HepG2 (cell line): ENCODE results near the gene SLIT1. TPM values are rescaled to one million over a fixed set of nuclear protein-coding genes. Genes with fewer than 3 reads are reported as not detected.
A peak's percentile ranks its signal among the peaks of the same experiment; 100 is the strongest.

Experiments used
- ATAC-seq: fragments of 200-7000 bp; cut with Tn5 transposase; 3 replicates; pipeline ENCODE4 v1.9.1; 2020; ENCODE audit warnings: mild to moderate bottlenecking, moderate library complexity
- BruUV-seq: library from RNA; stranded (reverse); fragments of 400-500 nt; replicated peaks from 2 replicates; lab custom pipeline; 2021; lab: Mats Ljungman, UMichigan
- CTCF ChIA-PET: fragments of 300-600 bp; formaldehyde crosslinking; extraction: SDS; loops from one replicate; lab custom pipeline; 2021; ENCODE audit warnings: low total read pairs, inconsistent platforms, low intra/inter-chr PET ratio; lab: Yijun Ruan, JAX
- POLR2A ChIA-PET: fragments of 350-600 bp; sonication (Branson Sonifier 250); formaldehyde crosslinking; loops from one replicate; lab custom pipeline; 2020; ENCODE audit warnings: antibody characterized with exemption, inconsistent platforms; lab: Yijun Ruan, JAX
- DNase-seq: peaks from one replicate; pipeline ENCODE4 v3.0.0-alpha.2; 2015; ENCODE audit warnings: low spot score
- FAIRE-seq: peaks from 3 replicates; lab custom pipeline; 2011; peaks lifted over from hg19 to GRCh38; lab: Jason Lieb, UNC
- H2AFZ ChIP-seq: one replicate; pipeline ENCODE4 v1.6.1; 2011; ENCODE audit warnings: low read length, inconsistent platforms
- H3K27ac ChIP-seq: fragments of 300-600 bp; 3 replicates; pipeline ENCODE4 v1.8.0; 2011; ENCODE audit warnings: mixed run types, mild to moderate bottlenecking, mixed read lengths, low read length, inconsistent platforms; ENCODE audit not compliant: insufficient read depth; ENCODE audit errors: extremely low read length
- H3K27me3 ChIP-seq, 2 experiments: fragments of 200-600 bp in 1 of 2; 2 replicates in 1 of 2; 3 replicates in 1 of 2; pipeline versions ENCODE4 v1.6.0 to v1.8.0; 2011; ENCODE audit warnings: low read length in 2 of 2, mild to moderate bottlenecking in 2 of 2, moderate library complexity in 2 of 2, inconsistent platforms in 1 of 2; ENCODE audit not compliant: insufficient read depth in 2 of 2, control insufficient read depth in 1 of 2
- H3K36me3 ChIP-seq, 2 experiments: fragments of 200-600 bp in 1 of 2; replicated peaks in 1 of 2; 2 replicates in 1 of 2; 3 replicates in 1 of 2; pipeline versions ENCODE4 v1.5.1 to v1.8.0; 2011; ENCODE audit warnings: low read length in 2 of 2, inconsistent platforms in 1 of 2; ENCODE audit not compliant: insufficient read depth in 2 of 2, control insufficient read depth in 1 of 2
- H3K4me1 ChIP-seq: 2 replicates; pipeline ENCODE4 v1.5.1; 2012; ENCODE audit warnings: low read length, inconsistent platforms; ENCODE audit not compliant: insufficient read depth
- H3K4me2 ChIP-seq: 2 replicates; pipeline ENCODE4 v1.6.0; 2011; ENCODE audit warnings: low read depth, low read length, inconsistent platforms
- H3K4me3 ChIP-seq, 3 experiments: fragments of 200-600 bp in 1 of 3; sonication (generic), shearing (Covaris generic) in 1 of 3; replicated peaks in 1 of 3; 2 replicates each; pipeline ENCODE4 v1.5.1; 2011 to 2016; ENCODE audit warnings: low read length in 3 of 3, inconsistent platforms in 2 of 3, low read depth in 2 of 3, mild to moderate bottlenecking in 2 of 3, control low read depth in 1 of 3, mixed read lengths in 1 of 3; ENCODE audit not compliant: insufficient read depth in 1 of 3
- H3K79me2 ChIP-seq: one replicate; pipeline ENCODE4 v1.6.1; 2011; ENCODE audit warnings: low read length, inconsistent platforms; ENCODE audit not compliant: insufficient read depth
- H3K9ac ChIP-seq: 2 replicates; pipeline ENCODE4 v1.6.0; 2011; ENCODE audit warnings: mild to moderate bottlenecking, low read depth, low read length, inconsistent platforms; ENCODE audit not compliant: insufficient read depth
- H3K9me3 ChIP-seq: 2 replicates; pipeline ENCODE4 v1.5.1; 2012; ENCODE audit warnings: mild to moderate bottlenecking, low read length
- H4K20me1 ChIP-seq: 2 replicates; pipeline ENCODE4 v1.6.0; 2011; ENCODE audit warnings: inconsistent platforms, mild to moderate bottlenecking, low read length, moderate library complexity; ENCODE audit not compliant: insufficient read depth
- ARNTL ChIP-seq: sonication (generic); formaldehyde crosslinking; IDR thresholded peaks from 2 replicates; pipeline ENCODE4 v1.4.0; 2020; ENCODE audit warnings: mild to moderate bottlenecking, missing genetic modification reagents
- CERS6 ChIP-seq: sonication (generic); formaldehyde crosslinking; IDR thresholded peaks from 2 replicates; pipeline ENCODE4 v1.5.0; 2020; ENCODE audit warnings: missing genetic modification reagents
- ISX ChIP-seq: sonication (generic); formaldehyde crosslinking; conservative IDR thresholded peaks from 2 replicates; pipeline ENCODE4 v1.5.0; 2020; ENCODE audit warnings: missing genetic modification reagents
- MAZ ChIP-seq, 2 experiments: sonication (generic) in 1 of 2; formaldehyde crosslinking in 1 of 2; IDR thresholded peaks; 2 replicates each; pipeline versions ENCODE4 v1.5.0 to v1.6.1; 2012 to 2020; ENCODE audit warnings: low read depth in 2 of 2, mild to moderate bottlenecking in 2 of 2, borderline replicate concordance in 1 of 2, improper control_type of control experiment in 1 of 2, low read length in 1 of 2, missing genetic modification reagents in 1 of 2, moderate library complexity in 1 of 2
- MLX ChIP-seq: IDR thresholded peaks from 2 replicates; pipeline ENCODE4 v1.6.1; 2016
- MNT ChIP-seq: fragments of 450-650 bp; IDR thresholded peaks from 2 replicates; pipeline ENCODE4 v1.6.1; 2016
- MXD4 ChIP-seq: IDR thresholded peaks from 2 replicates; pipeline ENCODE4 v1.6.1; 2016; ENCODE audit warnings: mild to moderate bottlenecking, missing biosample characterization, missing genetic modification reagents
- NFKB2 ChIP-seq: sonication (generic); formaldehyde crosslinking; IDR thresholded peaks from 2 replicates; pipeline ENCODE4 v1.4.0; 2020; ENCODE audit warnings: missing genetic modification reagents, borderline replicate concordance
- SNRNP70 ChIP-seq: fragments of 200-400 bp; formaldehyde crosslinking; IDR thresholded peaks from 2 replicates; pipeline ENCODE4 v1.6.1; 2017; ENCODE audit warnings: mild to moderate bottlenecking, low read depth, low read length, moderate library complexity
- SYNCRIP ChIP-seq: fragments of 200-400 bp; formaldehyde crosslinking; IDR thresholded peaks from 2 replicates; pipeline ENCODE4 v1.6.1; 2018; ENCODE audit warnings: mild to moderate bottlenecking, low read depth, low read length; ENCODE audit not compliant: insufficient read depth
- TFE3 ChIP-seq: IDR thresholded peaks from 2 replicates; pipeline ENCODE4 v1.6.1; 2016
- THAP7 ChIP-seq: sonication (generic); formaldehyde crosslinking; IDR thresholded peaks from 2 replicates; pipeline ENCODE4 v1.8.1; 2023; ENCODE audit warnings: mild to moderate bottlenecking, missing genetic modification reagents
- WGBS: methylation state at CpG from one replicate; pipeline ENCODE4 v1.1.6; 2017; ENCODE audit warnings: low lambda C conversion rate; 5-methylcytosine and 5-hydroxymethylcytosine counted together
- in situ Hi-C: cut with HindIII; loops from 2 replicates; pipeline ENCODE4 v1.10.0; 2017; ENCODE audit warnings: low pct_unique_long_range_greater_than_20kb; ENCODE audit not compliant: extremely low pct_ligation_motif_present
- intact Hi-C: fragments of 100-400 bp; cut with micrococcal nuclease; formaldehyde crosslinking; loops from one replicate; pipeline ENCODE4 v1.10.0; 2022; ENCODE audit not compliant: unreplicated experiment
- polyA plus RNA-seq, 8 experiments: library from polyadenylated mRNA; depleted of rRNA in 3 of 8; stranded (reverse) in 7 of 8; unstranded in 1 of 8; fragments of >200 nt; fragmentation: Illumina TruSeq in 4 of 8; extraction: Trizol in 4 of 8; gene quantifications; 2 replicates each; pipeline versions ENCODE4 v1.2.1 to v1.2.3, GENCODE V29; 2011 to 2016; ENCODE audit warnings: low read depth in 4 of 8, missing spikeins in 1 of 8, mixed read lengths in 1 of 8; ENCODE audit not compliant: insufficient read depth in 1 of 8
- total RNA-seq, 5 experiments: library from RNA; depleted of rRNA; stranded (reverse); fragments of >200 nt; fragmentation: Illumina TruSeq; extraction: Trizol; gene quantifications; 2 replicates each; pipeline ENCODE4 v1.2.3, GENCODE V29; 2016; ENCODE audit warnings: low read depth in 1 of 5

The SLIT1 gene
- total and polyA plus RNA-seq, 2 of the 13 experiments (the other 11 are each of a cell fraction or from before 2014, with no cell fraction given), result 0.09 to 0.33 TPM

GRCh38 chr10:97081621-97082235 is 104.0 kb downstream of the SLIT1 start:
- FAIRE-seq (peak; percentile 60), ATAC-seq (peak; percentile 84), DNase-seq (peak; percentile 30)
- H2AFZ ChIP-seq, result no peak overlapping the region
- ChIA-PET CTCF (interaction anchor here (1.4 to 1.8 kb wide), 4 partner anchors 9 to 128 kb away, joined by 8 to 19 read pairs (median 17); no protein-coding TSS in a partner anchor), POLR2A (no interaction called here)
- no peak overlapping the region for H3K9ac ChIP-seq
- WGBS, result 0% methylated on average over 4 of the region's 6 CpGs
- no peaks in the 10 kb centered on the region for H3K9me3 ChIP-seq
- BruUV-seq, result no TSS peak
- H3K4me1 ChIP-seq, result no peaks in the 10 kb centered on the region
- H3K27ac ChIP-seq, result no peak overlapping the region
- in situ Hi-C loops, result no loop called here
- no peaks in the 10 kb centered on the region for H4K20me1 ChIP-seq
- H3K79me2 ChIP-seq, result no peaks in the 10 kb centered on the region
- H3K4me2 ChIP-seq, result no peak overlapping the region
- H3K27me3 ChIP-seq, result peaks cover 0 to 20% of the 10 kb centered on the region in 2 experiments; a peak in 3 of 5 replicates
- intact Hi-C loops, result loop anchor here (5.0 kb wide), 3 partner anchors 36 to 116 kb away; no protein-coding TSS in a partner anchor
- no peak overlapping the region for H3K4me3 ChIP-seq
- no peaks in the 10 kb centered on the region for H3K36me3 ChIP-seq
- TF ChIP-seq MAZ (IDR thresholded peaks at IDR 0.05; ENCODE audit: borderline replicate concordance, low read depth, low read length) (no peak), MAZ (CRISPR knock-in tag; IDR thresholded peaks at IDR 0.05; ENCODE audit: low read depth) (peak; percentile 80), MNT (no peak), SNRNP70 (no peak), TFE3 (peak; percentile 91), THAP7 (no peak; the same call in 1 of the 2 replicates), MXD4 (CRISPR knock-in tag) (peak; percentile 91; the same call in 1 of the 2 replicates), CERS6 (CRISPR knock-in tag) (no peak), NFKB2 (peak; percentile 98), MLX (CRISPR knock-in tag) (0 out of 2 replicates have a peak, but pooled peaks have one; percentile 29), ISX (CRISPR knock-in tag) (peak; percentile 99), SYNCRIP (no peak), ARNTL (CRISPR knock-in tag) (peak; percentile 63; the same call in 1 of the 2 replicates)
